Stimulated activated CD8-positive, alpha-beta memory T cell treated with anti-CD3 and anti-CD28 coated beads, Interleukin-12 subunit alpha, Interleukin-12 subunit beta, amount 100 ng/mL, for 4 hours (primary cell): ENCODE data around the gene ELK1.

ENCODE experiments used
- DNase-seq: peaks from one replicate; pipeline ENCODE4 v3.0.0-alpha.2; 2020; ENCODE audit warnings: low read depth

The ELK1 gene

GRCh38 chrX:47644557-47645091 is 5.7 kb downstream of the ELK1 start:
- no peak for DNase-seq

- no peak for DNase-seq
These were observed 6.4 kb downstream of the ELK1 start for GRCh38 chrX:47643926-47644325.

GRCh38 chrX:47638816-47639215 is 11.5 kb downstream of the ELK1 start:
- no peak for DNase-seq

- no peak for DNase-seq
These were observed 12.7 kb downstream of the ELK1 start for GRCh38 chrX:47637546-47638195.

GRCh38 chrX:47634871-47635575 is 15.3 kb downstream of the ELK1 start:
- DNase-seq = no peak

- DNase-seq = no peak
These were observed 16.4 kb downstream of the ELK1 start for GRCh38 chrX:47633689-47634590.

- DNase-seq = no peak
These were observed 17.7 kb downstream of the ELK1 start for GRCh38 chrX:47632666-47633065.

- DNase-seq = no peak
These were observed 18.7 kb downstream of the ELK1 start for GRCh38 chrX:47631676-47632075.

GRCh38 chrX:47629419-47630200 is 20.8 kb downstream of the ELK1 start, which contains the start of gene CFP:
TSS of gene CFP (minus strand) at chrX:47629930. CDS start at chrX:47629844, 86 bp downstream.
- no peak for DNase-seq

- no peak for DNase-seq
These were observed 21.4 kb downstream of the ELK1 start for GRCh38 chrX:47628982-47629381.

- no peak for DNase-seq
These were observed 25.0 kb downstream of the ELK1 start for GRCh38 chrX:47625365-47625764.

- DNase-seq = no peak
These were observed 26.8 kb downstream of the ELK1 start for GRCh38 chrX:47623540-47624027.

- no peak for DNase-seq
These were observed 28.5 kb downstream of the ELK1 start for GRCh38 chrX:47621851-47622250.

GRCh38 chrX:47620303-47620685 is 30.1 kb downstream of the ELK1 start:
- DNase-seq = no peak

GRCh38 chrX:47619486-47620302 is 30.7 kb downstream of the ELK1 start, which contains the start of gene SYN1:
TSS of gene SYN1 (minus strand) at chrX:47619857. CDS start at chrX:47619728, 129 bp downstream.
- peak; percentile 66 for DNase-seq

- no peak for DNase-seq
These were observed 31.4 kb downstream of the ELK1 start for GRCh38 chrX:47618923-47619485.

- no peak for DNase-seq
These were observed 35.7 kb downstream of the ELK1 start for GRCh38 chrX:47614618-47615017.

- DNase-seq = no peak
These were observed 37.3 kb downstream of the ELK1 start for GRCh38 chrX:47613082-47613481.

- DNase-seq = no peak
These were observed 37.9 kb downstream of the ELK1 start for GRCh38 chrX:47612418-47612817.

- DNase-seq = no peak
These were observed 38.4 kb downstream of the ELK1 start for GRCh38 chrX:47611926-47612325.
